CD14-positive monocyte (primary cell): ENCODE data around the gene CTNNA3. TPM values are rescaled to one million over a fixed set of nuclear protein-coding genes. Genes with fewer than 3 reads are reported as not detected.

Source experiments
- DNase-seq, 3 donors: peaks; one replicate each; pipeline ENCODE4 v3.0.0-alpha.2; 2011 to 2022
- H2AFZ ChIP-seq: 2 replicates; pipeline ENCODE4 v1.6.0; 2012; ENCODE audit warnings: mild to moderate bottlenecking, low read depth, low read length, inconsistent platforms; ENCODE audit not compliant: insufficient read depth, poor library complexity, severe bottlenecking
- H3K27ac ChIP-seq, 2 donors: 1 replicate in 1 of 2; 2 replicates in 1 of 2; pipeline ENCODE4 v1.5.1; 2012 to 2013; ENCODE audit warnings: low read length in 2 of 2, control low read depth in 1 of 2, inconsistent platforms in 1 of 2, low read depth in 1 of 2, mild to moderate bottlenecking in 1 of 2
- H3K27me3 ChIP-seq, 2 donors: one replicate each; pipeline versions ENCODE4 v1.6.0 to v1.6.1; 2011 to 2013; ENCODE audit warnings: low read length in 2 of 2; ENCODE audit not compliant: control insufficient read depth in 2 of 2, insufficient read depth in 2 of 2
- H3K36me3 ChIP-seq, 2 donors: replicated peaks in 1 of 2; 1 replicate in 1 of 2; 2 replicates in 1 of 2; pipeline versions ENCODE4 v1.5.1 to v1.6.1; 2012 to 2013; ENCODE audit warnings: low read length in 2 of 2, control low read depth in 1 of 2, inconsistent platforms in 1 of 2, mild to moderate bottlenecking in 1 of 2; ENCODE audit not compliant: insufficient read depth in 2 of 2, control insufficient read depth in 1 of 2
- H3K4me1 ChIP-seq, 2 donors: 1 replicate in 1 of 2; 2 replicates in 1 of 2; pipeline versions ENCODE4 v1.5.1 to v1.6.1; 2012 to 2013; ENCODE audit warnings: low read length in 2 of 2, control low read depth in 1 of 2, inconsistent platforms in 1 of 2, mild to moderate bottlenecking in 1 of 2, moderate library complexity in 1 of 2; ENCODE audit not compliant: insufficient read depth in 2 of 2, control insufficient read depth in 1 of 2
- H3K4me2 ChIP-seq: replicated peaks from 2 replicates; pipeline ENCODE3; 2012; ENCODE audit warnings: low read length, moderate library complexity, mild to moderate bottlenecking; ENCODE audit not compliant: poor library complexity, severe bottlenecking; ENCODE audit errors: extremely low read depth
- H3K4me3 ChIP-seq, 3 experiments: fragments of 200-600 bp in 1 of 3; sonication (generic) in 1 of 3; replicated peaks in 1 of 3; 1 replicate in 2 of 3; 2 replicates in 1 of 3; pipeline ENCODE4 v1.5.1; 2011 to 2013; ENCODE audit warnings: low read length in 3 of 3, mild to moderate bottlenecking in 3 of 3, control low read depth in 2 of 3, low read depth in 2 of 3, inconsistent platforms in 1 of 3, moderate library complexity in 1 of 3
- H3K79me2 ChIP-seq: 2 replicates; pipeline ENCODE4 v1.6.0; 2012; ENCODE audit warnings: mild to moderate bottlenecking, control low read depth, inconsistent platforms, low read length, moderate library complexity; ENCODE audit not compliant: insufficient read depth
- H3K9ac ChIP-seq: 2 replicates; pipeline ENCODE4 v1.6.0; 2017; ENCODE audit warnings: low read length, mild to moderate bottlenecking; ENCODE audit not compliant: insufficient read depth, poor library complexity, severe bottlenecking
- H3K9me3 ChIP-seq, 2 donors: replicated peaks in 1 of 2; 1 replicate in 1 of 2; 2 replicates in 1 of 2; pipeline versions ENCODE4 v1.5.1 to v1.6.1; 2012 to 2013; ENCODE audit warnings: low read length in 2 of 2, control low read depth in 1 of 2; ENCODE audit not compliant: control insufficient read depth in 1 of 2, insufficient read depth in 1 of 2
- H4K20me1 ChIP-seq: 2 replicates; pipeline ENCODE4 v1.6.0; 2012; ENCODE audit warnings: mild to moderate bottlenecking, low read length, control low read depth, moderate library complexity; ENCODE audit not compliant: insufficient read depth
- H3K27ac Mint-ChIP-seq, 7 donors: one replicate each; pipeline ENCODE4 v1.8.0; 2020; ENCODE audit warnings: mild to moderate bottlenecking in 7 of 7, mixed read lengths in 7 of 7, moderate library complexity in 6 of 7, inconsistent platforms in 2 of 7
- H3K27me3 Mint-ChIP-seq, 3 donors: one replicate each; pipeline ENCODE4 v1.8.0; 2021 to 2022; ENCODE audit warnings: low read depth in 3 of 3, mild to moderate bottlenecking in 3 of 3, mixed read lengths in 3 of 3, moderate library complexity in 3 of 3, inconsistent platforms in 1 of 3
- H3K36me3 Mint-ChIP-seq, 2 donors: one replicate each; pipeline ENCODE4 v1.8.0; 2020; ENCODE audit warnings: mixed read lengths in 2 of 2, inconsistent platforms in 1 of 2, mild to moderate bottlenecking in 1 of 2
- H3K4me1 Mint-ChIP-seq: one replicate; pipeline ENCODE4 v1.8.0; 2020; ENCODE audit warnings: mild to moderate bottlenecking, mixed read lengths
- H3K4me3 Mint-ChIP-seq, 2 donors: one replicate each; pipeline ENCODE4 v1.8.0; 2020; ENCODE audit warnings: mild to moderate bottlenecking in 2 of 2, mixed read lengths in 2 of 2, moderate library complexity in 1 of 2
- H3K9me3 Mint-ChIP-seq, 7 donors: one replicate each; pipeline ENCODE4 v1.8.0; 2020 to 2022; ENCODE audit warnings: mixed read lengths in 7 of 7, mild to moderate bottlenecking in 6 of 7, moderate library complexity in 6 of 7, inconsistent platforms in 2 of 7
- CTCF ChIP-seq: fragments of 200-600 bp; IDR thresholded peaks from one replicate; pipeline ENCODE4 v1.8.0; 2022; ENCODE audit warnings: antibody characterized with exemption, mild to moderate bottlenecking
- WGBS: methylation state at CpG from one replicate; pipeline ENCODE4 v1.1.5; 2013; ENCODE audit warnings: missing lambda C conversion rate; ENCODE audit not compliant: insufficient coverage; 5-methylcytosine and 5-hydroxymethylcytosine counted together
- intact Hi-C, 2 donors: fragments of 100-400 bp; cut with micrococcal nuclease; formaldehyde crosslinking; loops; one replicate each; pipeline versions ENCODE4 v1.15.0 to v1.15.1; 2023
- polyA plus RNA-seq, 3 donors: library from polyadenylated mRNA; depleted of rRNA in 1 of 3; unstranded in 2 of 3; stranded (reverse) in 1 of 3; fragments of 300-500 nt in 2 of 3; fragments of >200 nt in 1 of 3; fragmentation: Illumina TruSeq in 2 of 3; gene quantifications; 1 replicate in 2 of 3; 2 replicates in 1 of 3; pipeline ENCODE4 v1.2.3, GENCODE V29; 2012 to 2021

Gene CTNNA3
- polyA plus RNA-seq, 3 donors, result not detected

- Mint-ChIP-seq H3K27me3 (peaks cover 0 to 3% (median 0%) of the 10 kb centered on the region in 3 donors), H3K36me3 (no peaks in the 10 kb centered on the region), H3K4me3 (no peak overlapping the region), H3K9me3 (peaks cover 0 to 4% (median 2%) of the 10 kb centered on the region in 7 donors), H3K27ac (no peak overlapping the region), H3K4me1 (no peaks in the 10 kb centered on the region)
- H3K36me3 ChIP-seq, result no peaks in the 10 kb centered on the region
- no peak overlapping the region for H3K4me3 ChIP-seq
- no peak overlapping the region for H3K4me2 ChIP-seq
- no peaks in the 10 kb centered on the region for H3K27me3 ChIP-seq
- H3K9ac ChIP-seq, result no peak overlapping the region
- DNase-seq, result no peak
- no peaks in the 10 kb centered on the region for H3K4me1 ChIP-seq
- H3K9me3 ChIP-seq, result peaks cover 8% of the 10 kb centered on the region in 2 donors
- H4K20me1 ChIP-seq, result no peaks in the 10 kb centered on the region
- no CpG with 5 or more reads among the region's 1 CpG for WGBS
- no peak overlapping the region for H3K27ac ChIP-seq
- intact Hi-C loops, result no loop called here
- H3K79me2 ChIP-seq, result no peaks in the 10 kb centered on the region
- no peak overlapping the region for H2AFZ ChIP-seq
- no peak for TF ChIP-seq CTCF
Observed at GRCh38 chr10:66514666-66515065, 1181.3 kb downstream of the CTNNA3 start.

GRCh38 chr10:66513504-66513903 lies 1182.5 kb downstream of the CTNNA3 start:
- Histone ChIP-seq H3K4me2 (no peak overlapping the region), H3K36me3 (no peaks in the 10 kb centered on the region), H3K27me3 (no peaks in the 10 kb centered on the region), H3K79me2 (no peaks in the 10 kb centered on the region), H4K20me1 (no peaks in the 10 kb centered on the region), H3K9me3 (peaks cover 8% of the 10 kb centered on the region in 2 donors), H3K4me3 (no peak overlapping the region), H3K9ac (no peak overlapping the region), H3K4me1 (no peaks in the 10 kb centered on the region), H3K27ac (no peak overlapping the region), H2AFZ (no peak overlapping the region)
- Mint-ChIP-seq H3K27ac (no peak overlapping the region), H3K36me3 (no peaks in the 10 kb centered on the region), H3K9me3 (peaks cover 0 to 4% (median 2%) of the 10 kb centered on the region in 7 donors), H3K27me3 (peaks cover 0 to 3% (median 0%) of the 10 kb centered on the region in 3 donors), H3K4me1 (no peaks in the 10 kb centered on the region), H3K4me3 (no peak overlapping the region)
- TF ChIP-seq CTCF, result no peak
- peak in 1 of 3 donors; percentile 1 for DNase-seq
- 60% methylated on average over 2 of the region's 2 CpGs for WGBS
- intact Hi-C loops, result no loop called here
